Spleen (tissue), 7 donors: Measurements from ENCODE around the gene ZBTB7C.

Experiments used
- CTCF ChIP-seq, 11 experiments: fragments of 200-600 bp in 7 of 11; fragments of 450-650 bp in 4 of 11; sonication (generic) in 4 of 11; IDR thresholded peaks in 8 of 11; conservative IDR thresholded peaks in 3 of 11; 1 replicate in 7 of 11; 2 replicates in 4 of 11; pipeline versions ENCODE4 v1.4.0 to v1.8.0; 2016 to 2021; ENCODE audit warnings: antibody characterized with exemption in 11 of 11, inconsistent platforms in 4 of 11, mild to moderate bottlenecking in 1 of 11
- POLR2A ChIP-seq, 3 donors: fragments of 450-650 bp; IDR thresholded peaks; one replicate each; pipeline ENCODE4 v1.5.1; 2017; ENCODE audit warnings: antibody characterized with exemption in 3 of 3, mild to moderate bottlenecking in 1 of 3
- donor health status: DM: no; HTN: no; CAD: no; lungs with moderate emphysema.
- donor health status: DM: no; HTN: no; CAD: no.
- donor health status: DM: no; HTN: no; CAD: no.

DNA sequence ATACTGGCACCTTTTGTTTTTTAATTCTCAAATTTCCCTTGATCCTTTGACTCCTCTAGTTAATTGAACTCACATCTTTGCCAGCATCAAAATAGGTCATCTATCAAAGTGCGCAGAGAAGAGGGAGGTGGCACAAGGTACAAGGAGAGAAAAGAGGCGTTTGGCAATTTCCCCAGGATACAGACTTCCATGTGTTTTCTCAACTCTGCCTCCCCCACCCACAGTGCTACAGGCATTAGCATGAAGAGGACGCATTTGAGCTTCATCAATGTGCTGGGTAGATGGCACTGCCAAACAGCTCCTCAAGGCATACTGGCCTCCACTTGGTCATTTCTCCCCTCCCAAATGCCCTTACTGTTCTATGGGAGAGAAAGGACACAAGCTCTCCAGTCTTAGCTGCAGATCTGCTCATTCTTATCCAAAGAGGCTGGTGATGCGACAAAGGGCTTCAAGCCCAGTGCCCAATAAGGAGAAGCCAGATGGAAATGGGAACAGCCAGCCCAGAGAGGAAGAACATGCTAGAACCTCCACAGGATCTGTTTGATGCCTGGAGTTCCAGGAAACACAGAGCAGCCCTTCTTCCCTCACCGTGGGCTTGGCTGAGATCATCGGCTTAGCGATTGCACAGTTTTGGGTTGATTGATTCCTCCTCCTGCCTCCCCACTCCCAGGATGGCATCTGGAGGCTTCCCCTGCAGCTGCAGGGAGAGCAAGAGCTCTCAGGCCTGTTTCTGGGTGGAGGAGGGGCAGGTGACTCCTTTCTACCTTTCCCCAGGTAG, 334.1 kb downstream of the ZBTB7C start:
- TF ChIP-seq CTCF (IDR thresholded peaks at IDR 0.05 in 8 of 11, conservative IDR thresholded peaks at IDR 0.05 in 3 of 11) (no peak), POLR2A (IDR thresholded peaks at IDR 0.05) (no peak)
